Measurements from ENCODE around the gene ADGRF5.

The ADGRF5 gene

GRCh38 chr6:46921731-46922130 lies at the start of gene ADGRF5:
TSS of gene ADGRF5 (minus strand) at chr6:46921938. CDS start at chr6:46906762, 15,176 bp downstream.
- DNase-seq = no peak

- no peak for DNase-seq
These were observed 47.5 kb upstream of the ADGRF5 start for GRCh38 chr6:46969206-46969605.

GRCh38 chr6:46967826-46968349 lies 46.1 kb upstream of the ADGRF5 start:
- no peak for DNase-seq

GRCh38 chr6:46964716-46965519 lies 43.2 kb upstream of the ADGRF5 start:
- DNase-seq = no peak

GRCh38 chr6:46963626-46964025 lies 41.9 kb upstream of the ADGRF5 start:
- no peak for DNase-seq

- no peak for DNase-seq
These were observed 41.3 kb upstream of the ADGRF5 start for GRCh38 chr6:46963039-46963438.

- no peak for DNase-seq
These were observed 40.0 kb upstream of the ADGRF5 start for GRCh38 chr6:46961711-46962110.

GRCh38 chr6:46961232-46961631 lies 39.5 kb upstream of the ADGRF5 start:
- no peak for DNase-seq

- no peak for DNase-seq
These were observed 37.7 kb upstream of the ADGRF5 start for GRCh38 chr6:46959419-46959818.

GRCh38 chr6:46956409-46956808 lies 34.7 kb upstream of the ADGRF5 start:
- no peak for DNase-seq

- DNase-seq = no peak
These were observed 33.2 kb upstream of the ADGRF5 start for GRCh38 chr6:46954837-46955451.

GRCh38 chr6:46953921-46954320 lies 32.2 kb upstream of the ADGRF5 start:
- no peak for DNase-seq

GRCh38 chr6:46949632-46950280 lies 28.0 kb upstream of the ADGRF5 start:
- DNase-seq = no peak

GRCh38 chr6:46948699-46949098 lies 27.0 kb upstream of the ADGRF5 start:
- DNase-seq = no peak

GRCh38 chr6:46947497-46947896 lies 25.8 kb upstream of the ADGRF5 start:
- DNase-seq = no peak

- DNase-seq = no peak
These were observed 18.9 kb upstream of the ADGRF5 start for GRCh38 chr6:46940433-46941226.

- DNase-seq = no peak
These were observed 15.9 kb upstream of the ADGRF5 start for GRCh38 chr6:46937642-46938041.

GRCh38 chr6:46935687-46936086 lies 13.9 kb upstream of the ADGRF5 start:
- DNase-seq = no peak

- DNase-seq = no peak
These were observed 12.0 kb upstream of the ADGRF5 start for GRCh38 chr6:46933751-46934150.

GRCh38 chr6:46932526-46933319 lies 11.0 kb upstream of the ADGRF5 start:
- no peak for DNase-seq

GRCh38 chr6:46931416-46931815 lies 9.7 kb upstream of the ADGRF5 start:
- no peak for DNase-seq

- no peak for DNase-seq
These were observed 8.6 kb upstream of the ADGRF5 start for GRCh38 chr6:46930331-46930730.

Data from NCI-H526 treated with DMSO at 0.1 percent for 48 hours (cell line).